Gastrocnemius medialis (tissue), 4 donors: ENCODE results near the gene OCA2.

Source experiments
- POLR2A ChIP-seq, 2 donors: fragments of 450-650 bp; IDR thresholded peaks; one replicate each; pipeline ENCODE4 v1.6.1; 2017; ENCODE audit warnings: antibody characterized with exemption in 2 of 2, mild to moderate bottlenecking in 2 of 2, moderate library complexity in 2 of 2
- TF ChIP-seq, protein P1 (sequence below), 5 experiments: fragments of 450-650 bp in 3 of 5; fragments of 200-600 bp in 2 of 5; sonication (generic) in 2 of 5; IDR thresholded peaks in 4 of 5; conservative IDR thresholded peaks in 1 of 5; 1 replicate in 4 of 5; 2 replicates in 1 of 5; pipeline ENCODE4 v1.5.1; 2016 to 2019; ENCODE audit warnings: antibody characterized with exemption in 5 of 5, mild to moderate bottlenecking in 3 of 5, moderate library complexity in 3 of 5

GRCh38 chr15:27833178-27833577 is 265.9 kb downstream of the OCA2 start:
- TF ChIP-seq, protein P1, sequence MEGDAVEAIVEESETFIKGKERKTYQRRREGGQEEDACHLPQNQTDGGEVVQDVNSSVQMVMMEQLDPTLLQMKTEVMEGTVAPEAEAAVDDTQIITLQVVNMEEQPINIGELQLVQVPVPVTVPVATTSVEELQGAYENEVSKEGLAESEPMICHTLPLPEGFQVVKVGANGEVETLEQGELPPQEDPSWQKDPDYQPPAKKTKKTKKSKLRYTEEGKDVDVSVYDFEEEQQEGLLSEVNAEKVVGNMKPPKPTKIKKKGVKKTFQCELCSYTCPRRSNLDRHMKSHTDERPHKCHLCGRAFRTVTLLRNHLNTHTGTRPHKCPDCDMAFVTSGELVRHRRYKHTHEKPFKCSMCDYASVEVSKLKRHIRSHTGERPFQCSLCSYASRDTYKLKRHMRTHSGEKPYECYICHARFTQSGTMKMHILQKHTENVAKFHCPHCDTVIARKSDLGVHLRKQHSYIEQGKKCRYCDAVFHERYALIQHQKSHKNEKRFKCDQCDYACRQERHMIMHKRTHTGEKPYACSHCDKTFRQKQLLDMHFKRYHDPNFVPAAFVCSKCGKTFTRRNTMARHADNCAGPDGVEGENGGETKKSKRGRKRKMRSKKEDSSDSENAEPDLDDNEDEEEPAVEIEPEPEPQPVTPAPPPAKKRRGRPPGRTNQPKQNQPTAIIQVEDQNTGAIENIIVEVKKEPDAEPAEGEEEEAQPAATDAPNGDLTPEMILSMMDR (IDR thresholded peaks at IDR 0.05 in 4 of 5, conservative IDR thresholded peaks at IDR 0.05 in 1 of 5): no peak
- TF ChIP-seq POLR2A (IDR thresholded peaks at IDR 0.05): no peak
